Measurements from ENCODE around the gene ASB16. TPM values are rescaled to one million over a fixed set of nuclear protein-coding genes. Genes with fewer than 3 reads are reported as not detected.

ASB16 gene
- total and polyA plus RNA-seq, 9 of the 15 experiments (the other 6 are each of a cell fraction or from before 2014, with no cell fraction given), result 0.03 to 0.07 TPM; not detected in 7

DNA sequence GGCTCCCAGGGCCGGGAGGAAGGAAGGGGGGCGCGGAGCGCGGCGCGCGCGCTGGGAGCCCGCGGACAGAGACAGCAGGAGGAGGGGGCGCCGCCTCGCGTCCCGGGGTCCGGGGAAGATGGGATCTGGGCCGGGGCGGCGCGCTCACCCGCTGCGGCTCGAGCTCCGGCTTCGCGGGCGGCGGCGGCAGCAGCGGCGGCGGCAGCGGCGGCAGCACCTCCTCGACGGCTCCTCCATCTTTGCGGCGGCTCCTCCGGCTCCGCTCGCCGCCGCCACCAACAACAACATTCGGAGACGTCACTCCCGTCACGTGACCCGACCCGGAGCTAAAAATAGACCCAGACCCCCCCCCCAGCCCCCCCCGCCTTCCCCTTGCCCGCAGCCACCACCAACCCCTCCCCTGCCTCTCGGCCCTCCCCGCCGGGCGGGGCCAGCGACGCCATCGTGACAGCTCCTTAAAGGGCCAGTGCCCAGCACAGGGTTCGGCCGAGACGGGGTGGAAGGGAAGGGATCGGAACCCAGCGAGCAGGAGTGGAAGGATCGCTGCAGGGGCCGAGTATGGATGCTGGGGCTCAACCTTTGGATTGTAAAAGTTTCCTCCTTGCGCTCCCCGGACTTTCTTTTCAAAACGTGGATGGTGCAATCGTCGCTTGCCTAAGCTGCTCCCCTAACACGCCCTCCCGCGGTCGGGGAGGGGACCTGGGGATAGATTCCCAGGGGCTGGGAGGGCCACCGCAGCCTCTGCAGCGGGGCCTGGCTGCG is 47.0 kb upstream of the ASB16 start, which contains the start of gene HDAC5 (continued):
- peak; percentile 41; the same call in 1 of the 2 replicates for TF ChIP-seq POLR2AphosphoS5 (IDR thresholded peaks at IDR 0.05; ENCODE audit: control insufficient read depth, insufficient read depth, low read depth, low read length)
- TF ChIP-seq ZNF124 (CRISPR knock-in tag; IDR thresholded peaks at IDR 0.05), result no peak
- 0 out of 3 replicates have a peak, but pooled peaks of 1 of the 2 experiments have one; percentile 43 for TF ChIP-seq CBX3 (IDR thresholded peaks at IDR 0.05; ENCODE audit: borderline replicate concordance in 1 of 2, low read length in 2 of 2)
- no peak for TF ChIP-seq HEY1 (CRISPR knock-in tag; IDR thresholded peaks at IDR 0.05; ENCODE audit: borderline replicate concordance)
- TF ChIP-seq POLR2G (IDR thresholded peaks at IDR 0.05; ENCODE audit: low read depth, low read length), result peak; percentile 88
- peak; percentile 51 to 58 for TF ChIP-seq RAD21 (CRISPR knock-in tag; conservative IDR thresholded peaks at IDR 0.05 in 1 of 2, IDR thresholded peaks at IDR 0.05 in 1 of 2)
- no peak for TF ChIP-seq ZNF766 (CRISPR knock-in tag; conservative IDR thresholded peaks at IDR 0.05)
- no peak for TF ChIP-seq MAFF (IDR thresholded peaks at IDR 0.05; ENCODE audit: low read length)
- TF ChIP-seq ZNF444 (CRISPR knock-in tag; IDR thresholded peaks at IDR 0.05), result no peak
- peak; percentile 53 for TF ChIP-seq CHD1 (IDR thresholded peaks at IDR 0.05; ENCODE audit: low read length)
- TF ChIP-seq CEBPG (CRISPR knock-in tag; IDR thresholded peaks at IDR 0.05), result peak; percentile 98
- TF ChIP-seq CEBPG (tag; conservative IDR thresholded peaks at IDR 0.05 in 1 of 2, IDR thresholded peaks at IDR 0.05 in 1 of 2), result peak; percentile 93 to 98
- peak; percentile 92 for TF ChIP-seq TOE1 (IDR thresholded peaks at IDR 0.05; ENCODE audit: borderline replicate concordance)
- no peak for TF ChIP-seq TOE1 (CRISPR knock-in tag; IDR thresholded peaks at IDR 0.05; ENCODE audit: borderline replicate concordance, low read depth)
- peak in 1 of 3 experiments; percentile 51; a peak in 1 of 6 replicates for TF ChIP-seq ZBTB11 (CRISPR knock-in tag; IDR thresholded peaks at IDR 0.05)
- peak; percentile 52 for TF ChIP-seq HDAC3 (IDR thresholded peaks at IDR 0.05; ENCODE audit: borderline replicate concordance, partially characterized antibody)
- peak; percentile 58; the same call in 1 of the 2 replicates for TF ChIP-seq CBFB (CRISPR knock-in tag; IDR thresholded peaks at IDR 0.05)
- TF ChIP-seq, protein P1, sequence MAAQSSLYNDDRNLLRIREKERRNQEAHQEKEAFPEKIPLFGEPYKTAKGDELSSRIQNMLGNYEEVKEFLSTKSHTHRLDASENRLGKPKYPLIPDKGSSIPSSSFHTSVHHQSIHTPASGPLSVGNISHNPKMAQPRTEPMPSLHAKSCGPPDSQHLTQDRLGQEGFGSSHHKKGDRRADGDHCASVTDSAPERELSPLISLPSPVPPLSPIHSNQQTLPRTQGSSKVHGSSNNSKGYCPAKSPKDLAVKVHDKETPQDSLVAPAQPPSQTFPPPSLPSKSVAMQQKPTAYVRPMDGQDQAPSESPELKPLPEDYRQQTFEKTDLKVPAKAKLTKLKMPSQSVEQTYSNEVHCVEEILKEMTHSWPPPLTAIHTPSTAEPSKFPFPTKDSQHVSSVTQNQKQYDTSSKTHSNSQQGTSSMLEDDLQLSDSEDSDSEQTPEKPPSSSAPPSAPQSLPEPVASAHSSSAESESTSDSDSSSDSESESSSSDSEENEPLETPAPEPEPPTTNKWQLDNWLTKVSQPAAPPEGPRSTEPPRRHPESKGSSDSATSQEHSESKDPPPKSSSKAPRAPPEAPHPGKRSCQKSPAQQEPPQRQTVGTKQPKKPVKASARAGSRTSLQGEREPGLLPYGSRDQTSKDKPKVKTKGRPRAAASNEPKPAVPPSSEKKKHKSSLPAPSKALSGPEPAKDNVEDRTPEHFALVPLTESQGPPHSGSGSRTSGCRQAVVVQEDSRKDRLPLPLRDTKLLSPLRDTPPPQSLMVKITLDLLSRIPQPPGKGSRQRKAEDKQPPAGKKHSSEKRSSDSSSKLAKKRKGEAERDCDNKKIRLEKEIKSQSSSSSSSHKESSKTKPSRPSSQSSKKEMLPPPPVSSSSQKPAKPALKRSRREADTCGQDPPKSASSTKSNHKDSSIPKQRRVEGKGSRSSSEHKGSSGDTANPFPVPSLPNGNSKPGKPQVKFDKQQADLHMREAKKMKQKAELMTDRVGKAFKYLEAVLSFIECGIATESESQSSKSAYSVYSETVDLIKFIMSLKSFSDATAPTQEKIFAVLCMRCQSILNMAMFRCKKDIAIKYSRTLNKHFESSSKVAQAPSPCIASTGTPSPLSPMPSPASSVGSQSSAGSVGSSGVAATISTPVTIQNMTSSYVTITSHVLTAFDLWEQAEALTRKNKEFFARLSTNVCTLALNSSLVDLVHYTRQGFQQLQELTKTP (IDR thresholded peaks at IDR 0.05; ENCODE audit: low read depth in 1 of 2, partially characterized antibody in 2 of 2), result peak in 1 of 2 experiments; percentile 36
- peak; percentile 34; the same call in 1 of the 2 replicates for TF ChIP-seq TRIM28 (IDR thresholded peaks at IDR 0.05)
